PC-3 (cell line): ENCODE measurements around the gene MAML2.

ENCODE experiments used
- CTCF ChIP-seq: fragments of 300-600 bp; sonication (generic); conservative IDR thresholded peaks from 2 replicates; pipeline ENCODE4 v1.5.1; 2017; ENCODE audit warnings: antibody characterized with exemption, low read depth, mild to moderate bottlenecking, low read length
- EZH2 ChIP-seq: fragments of 300-600 bp; sonication (generic); IDR thresholded peaks from one replicate; pipeline ENCODE4 v1.6.1; 2017; ENCODE audit warnings: antibody characterized with exemption, mild to moderate bottlenecking, low read length; ENCODE audit not compliant: unreplicated experiment
- EZH2phosphoT487 ChIP-seq: fragments of 300-600 bp; sonication (generic); IDR thresholded peaks from 2 replicates; pipeline ENCODE4 v1.6.1; 2018; ENCODE audit warnings: mild to moderate bottlenecking, antibody characterized with exemption, low read length, borderline replicate concordance

- TF ChIP-seq CTCF (no peak), EZH2phosphoT487 (no peak), EZH2 (no peak)
These were observed 75.4 kb downstream of the MAML2 start for GRCh38 chr11:96267496-96268032.
